HG03378 (cell line): ENCODE results near the gene ACAA2.

Experiments used
- ATAC-seq: cut with Tn5 transposase; IDR thresholded peaks from one replicate; pipeline ENCODE4 v1.9.1; 2021; ENCODE audit warnings: mild to moderate bottlenecking, moderate library complexity; ENCODE audit not compliant: unreplicated experiment

The ACAA2 gene

GRCh38 chr18:49744376-49745008 lies 68.8 kb downstream of the ACAA2 start:
- no peak for ATAC-seq

- no peak for ATAC-seq
These were observed 70.2 kb downstream of the ACAA2 start for GRCh38 chr18:49743117-49743567.

GRCh38 chr18:49742316-49743116 lies 70.8 kb downstream of the ACAA2 start:
- no peak for ATAC-seq

DNA sequence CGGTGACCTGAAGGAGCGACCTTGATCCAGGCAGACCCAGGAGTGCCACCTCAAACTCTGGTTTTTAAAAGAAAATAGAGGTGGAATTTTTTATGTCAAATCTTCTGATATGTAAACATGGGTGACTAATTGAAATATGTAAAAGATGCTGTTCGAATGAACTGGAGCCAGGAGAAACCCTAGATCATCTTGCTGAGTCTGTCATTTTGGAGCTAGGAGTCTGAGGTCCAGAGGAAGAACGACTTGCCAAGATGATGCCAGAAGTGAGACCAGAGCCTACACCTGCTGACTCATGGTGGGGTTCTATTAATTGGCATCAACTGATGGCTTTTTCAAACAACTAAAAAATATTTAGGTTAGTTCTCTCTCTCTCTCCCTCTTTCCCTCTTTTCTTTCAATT lies 74.1 kb downstream of the ACAA2 start:
- no peak for ATAC-seq

- ATAC-seq: no peak
These were observed 74.6 kb downstream of the ACAA2 start for GRCh38 chr18:49738721-49739120.

DNA sequence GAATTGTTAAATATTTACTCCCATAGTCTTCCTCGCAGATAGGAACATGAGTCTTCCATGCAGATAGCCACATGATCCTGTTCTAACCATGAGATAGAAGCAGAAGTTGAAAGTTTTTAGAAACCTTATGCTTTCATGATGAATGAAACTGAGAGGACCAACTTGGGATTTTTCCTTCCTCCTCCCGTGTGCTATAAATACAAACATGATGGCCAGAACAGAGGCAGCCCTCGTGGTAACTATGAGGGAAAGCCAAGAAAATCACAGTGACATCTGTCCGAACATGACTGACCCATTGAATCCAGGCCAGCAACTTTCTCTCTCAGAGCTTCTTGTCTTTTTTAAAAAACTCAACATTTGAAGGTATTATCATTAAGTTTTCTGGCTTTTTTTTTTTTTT lies 78.5 kb downstream of the ACAA2 start:
- no peak for ATAC-seq

- ATAC-seq: no peak
These were observed 79.3 kb downstream of the ACAA2 start for GRCh38 chr18:49733896-49734585.

DNA sequence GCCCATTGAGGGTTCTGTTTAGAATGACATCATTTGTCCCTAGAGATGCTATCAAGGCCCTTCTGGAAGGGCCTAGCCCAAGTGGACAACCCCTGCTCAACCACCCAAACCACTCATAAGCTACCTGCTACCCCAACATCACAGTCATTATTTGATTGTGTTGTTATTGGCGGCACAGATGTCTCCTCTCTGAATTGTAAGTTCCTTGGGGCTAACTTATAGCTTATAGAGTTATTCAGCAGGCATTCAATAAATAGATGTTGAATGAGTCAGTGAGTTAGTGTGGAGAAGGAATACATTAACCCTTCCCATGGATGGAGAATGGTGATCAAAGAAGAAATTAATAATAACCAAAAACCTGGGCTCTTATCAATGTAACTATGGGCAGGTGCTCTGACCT lies 80.0 kb downstream of the ACAA2 start:
- no peak for ATAC-seq
